ENCODE data around the gene ADAM17. TPM values are rescaled to one million over a fixed set of nuclear protein-coding genes. Genes with fewer than 3 reads are reported as not detected.
"Not testable (repeated sequence)": the region's sequence is repeated elsewhere in the genome, so short reads cannot be mapped to it uniquely, and the experiment has no call there.

ADAM17 gene
- total RNA-seq, 1 donor from 2014 or later: 76.9 TPM

DNA sequence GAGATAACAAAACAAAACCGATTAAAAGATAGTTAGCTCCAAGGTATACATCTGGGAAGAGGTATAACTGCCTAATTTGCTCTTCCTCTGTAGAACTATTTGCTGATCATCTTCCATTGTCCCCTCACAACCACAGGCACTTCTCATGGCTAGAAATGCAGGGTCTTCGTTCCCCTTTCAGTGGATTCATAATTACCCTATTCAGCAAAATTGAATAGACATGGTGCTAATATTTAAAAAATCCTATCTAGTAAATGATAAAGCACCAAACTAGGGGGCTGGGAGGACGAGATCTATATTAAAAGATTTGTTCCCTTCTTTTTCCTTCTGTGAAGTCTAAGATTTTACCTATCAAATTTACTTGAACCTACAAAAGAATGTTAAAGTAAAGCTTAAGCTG lies 30.8 kb upstream of the ADAM17 start:
- intact Hi-C loops (cut with DNase I): no loop called here
- Histone ChIP-seq H3K36me3 (peaks cover 93% of the 10 kb centered on the region), H3K27me3 (ENCODE audit: low read depth) (no peaks in the 10 kb centered on the region), H3K4me3 (no peak overlapping the region), H3K9me3 (no peaks in the 10 kb centered on the region), H3K27ac (no peak overlapping the region), H3K4me1 (no peaks in the 10 kb centered on the region)
- DNase-seq: no peak
- TF ChIP-seq, protein P1, sequence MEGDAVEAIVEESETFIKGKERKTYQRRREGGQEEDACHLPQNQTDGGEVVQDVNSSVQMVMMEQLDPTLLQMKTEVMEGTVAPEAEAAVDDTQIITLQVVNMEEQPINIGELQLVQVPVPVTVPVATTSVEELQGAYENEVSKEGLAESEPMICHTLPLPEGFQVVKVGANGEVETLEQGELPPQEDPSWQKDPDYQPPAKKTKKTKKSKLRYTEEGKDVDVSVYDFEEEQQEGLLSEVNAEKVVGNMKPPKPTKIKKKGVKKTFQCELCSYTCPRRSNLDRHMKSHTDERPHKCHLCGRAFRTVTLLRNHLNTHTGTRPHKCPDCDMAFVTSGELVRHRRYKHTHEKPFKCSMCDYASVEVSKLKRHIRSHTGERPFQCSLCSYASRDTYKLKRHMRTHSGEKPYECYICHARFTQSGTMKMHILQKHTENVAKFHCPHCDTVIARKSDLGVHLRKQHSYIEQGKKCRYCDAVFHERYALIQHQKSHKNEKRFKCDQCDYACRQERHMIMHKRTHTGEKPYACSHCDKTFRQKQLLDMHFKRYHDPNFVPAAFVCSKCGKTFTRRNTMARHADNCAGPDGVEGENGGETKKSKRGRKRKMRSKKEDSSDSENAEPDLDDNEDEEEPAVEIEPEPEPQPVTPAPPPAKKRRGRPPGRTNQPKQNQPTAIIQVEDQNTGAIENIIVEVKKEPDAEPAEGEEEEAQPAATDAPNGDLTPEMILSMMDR (IDR thresholded peaks at IDR 0.05): no peak
- ATAC-seq: no peak

GRCh38 chr2:9585486-9585885 lies 29.9 kb upstream of the ADAM17 start:
- intact Hi-C loops (cut with DNase I): no loop called here
- Histone ChIP-seq H3K27me3 (ENCODE audit: low read depth) (no peaks in the 10 kb centered on the region), H3K4me3 (no peak overlapping the region), H3K4me1 (no peaks in the 10 kb centered on the region), H3K27ac (no peak overlapping the region), H3K36me3 (peaks cover 88% of the 10 kb centered on the region), H3K9me3 (no peaks in the 10 kb centered on the region)
- TF ChIP-seq, protein P1 (IDR thresholded peaks at IDR 0.05): no peak
- DNase-seq: no peak
- ATAC-seq: no peak

DNA sequence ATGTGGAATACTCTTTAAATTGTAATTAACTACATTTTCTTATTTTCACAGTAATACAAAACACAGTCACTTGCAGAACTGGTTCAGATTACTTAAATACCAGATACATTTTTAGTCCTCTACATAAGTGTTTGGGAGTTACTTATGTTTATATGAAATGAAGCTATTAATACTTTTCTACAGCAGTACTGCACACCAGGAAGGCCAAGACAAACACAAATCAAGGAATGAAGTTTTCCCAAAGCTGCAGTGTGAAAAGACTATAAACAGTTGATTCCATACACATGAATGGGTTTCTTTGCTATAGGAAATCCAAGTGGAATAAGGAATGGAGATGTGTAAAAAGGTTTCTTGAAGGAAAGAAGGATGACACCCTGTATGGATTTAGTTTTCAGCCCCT lies 29.3 kb upstream of the ADAM17 start:
- ATAC-seq; H3K4me1 ChIP-seq; H3K9me3 ChIP-seq; DNase-seq; H3K4me3 ChIP-seq; H3K27ac ChIP-seq; H3K27me3 ChIP-seq (ENCODE audit: low read depth); intact Hi-C loops (cut with DNase I): not testable (repeated sequence)
- peaks cover 85% of the 10 kb centered on the region for H3K36me3 ChIP-seq

- Histone ChIP-seq H3K27ac (no peak overlapping the region), H3K27me3 (ENCODE audit: low read depth) (no peaks in the 10 kb centered on the region), H3K9me3 (no peaks in the 10 kb centered on the region), H3K4me1 (no peaks in the 10 kb centered on the region), H3K36me3 (peaks cover 62% of the 10 kb centered on the region), H3K4me3 (no peak overlapping the region)
- intact Hi-C loops (cut with DNase I): no loop called here
- TF ChIP-seq, protein P1 (IDR thresholded peaks at IDR 0.05): no peak
- DNase-seq (no peak), ATAC-seq (no peak)
These were observed 27.0 kb upstream of the ADAM17 start for GRCh38 chr2:9582624-9583023.

GRCh38 chr2:9578467-9579235 lies 23.0 kb upstream of the ADAM17 start:
- H3K27ac ChIP-seq: no peak overlapping the region

DNA sequence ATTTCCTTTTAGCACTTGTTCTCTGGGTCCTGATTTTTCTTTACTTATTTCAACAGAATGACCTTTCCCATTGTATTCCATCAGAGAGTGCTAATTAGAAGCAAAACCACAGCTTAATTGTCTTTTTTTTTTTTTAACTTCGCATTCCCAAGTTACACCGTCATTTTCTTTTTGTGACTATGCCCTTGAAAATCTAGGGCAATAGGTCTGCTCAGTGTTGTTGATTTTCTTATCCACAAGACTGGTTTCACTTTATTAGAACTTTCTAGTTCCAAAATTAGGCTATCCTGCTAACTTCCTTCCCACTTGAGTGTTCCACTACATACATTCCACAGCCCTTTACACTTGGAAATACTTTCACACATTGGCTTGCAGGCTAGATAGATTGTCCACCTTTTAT lies 18.7 kb upstream of the ADAM17 start:
- intact Hi-C loops (cut with DNase I): no loop called here
- DNase-seq (no peak), ATAC-seq (peak; percentile 64 to 84)

More at GRCh38 chr2:9578467-9579235, 23.0 kb upstream of the ADAM17 start:
- TF ChIP-seq, protein P1 (IDR thresholded peaks at IDR 0.05): no peak
- Histone ChIP-seq H3K4me1 (peaks cover 7% of the 10 kb centered on the region), H3K36me3 (peaks cover 22% of the 10 kb centered on the region), H3K9me3 (no peaks in the 10 kb centered on the region), H3K4me3 (no peak overlapping the region), H3K27me3 (ENCODE audit: low read depth) (no peaks in the 10 kb centered on the region)
- ATAC-seq (no peak), DNase-seq (no peak)
- intact Hi-C loops (cut with DNase I): no loop called here

More for the DNA sequence above, 18.7 kb upstream of the ADAM17 start:
- Histone ChIP-seq H3K4me3 (no peak overlapping the region), H3K27ac (peak overlapping the region; percentile 53), H3K27me3 (ENCODE audit: low read depth) (no peaks in the 10 kb centered on the region), H3K9me3 (no peaks in the 10 kb centered on the region), H3K4me1 (peaks cover 7% of the 10 kb centered on the region), H3K36me3 (no peaks in the 10 kb centered on the region)
- TF ChIP-seq, protein P1 (IDR thresholded peaks at IDR 0.05): no peak

Measured in lower lobe of right lung (tissue), 2 donors.